Measurements from ENCODE around the gene B3GNT3.

Gene B3GNT3, protein sequence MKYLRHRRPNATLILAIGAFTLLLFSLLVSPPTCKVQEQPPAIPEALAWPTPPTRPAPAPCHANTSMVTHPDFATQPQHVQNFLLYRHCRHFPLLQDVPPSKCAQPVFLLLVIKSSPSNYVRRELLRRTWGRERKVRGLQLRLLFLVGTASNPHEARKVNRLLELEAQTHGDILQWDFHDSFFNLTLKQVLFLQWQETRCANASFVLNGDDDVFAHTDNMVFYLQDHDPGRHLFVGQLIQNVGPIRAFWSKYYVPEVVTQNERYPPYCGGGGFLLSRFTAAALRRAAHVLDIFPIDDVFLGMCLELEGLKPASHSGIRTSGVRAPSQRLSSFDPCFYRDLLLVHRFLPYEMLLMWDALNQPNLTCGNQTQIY

DNA sequence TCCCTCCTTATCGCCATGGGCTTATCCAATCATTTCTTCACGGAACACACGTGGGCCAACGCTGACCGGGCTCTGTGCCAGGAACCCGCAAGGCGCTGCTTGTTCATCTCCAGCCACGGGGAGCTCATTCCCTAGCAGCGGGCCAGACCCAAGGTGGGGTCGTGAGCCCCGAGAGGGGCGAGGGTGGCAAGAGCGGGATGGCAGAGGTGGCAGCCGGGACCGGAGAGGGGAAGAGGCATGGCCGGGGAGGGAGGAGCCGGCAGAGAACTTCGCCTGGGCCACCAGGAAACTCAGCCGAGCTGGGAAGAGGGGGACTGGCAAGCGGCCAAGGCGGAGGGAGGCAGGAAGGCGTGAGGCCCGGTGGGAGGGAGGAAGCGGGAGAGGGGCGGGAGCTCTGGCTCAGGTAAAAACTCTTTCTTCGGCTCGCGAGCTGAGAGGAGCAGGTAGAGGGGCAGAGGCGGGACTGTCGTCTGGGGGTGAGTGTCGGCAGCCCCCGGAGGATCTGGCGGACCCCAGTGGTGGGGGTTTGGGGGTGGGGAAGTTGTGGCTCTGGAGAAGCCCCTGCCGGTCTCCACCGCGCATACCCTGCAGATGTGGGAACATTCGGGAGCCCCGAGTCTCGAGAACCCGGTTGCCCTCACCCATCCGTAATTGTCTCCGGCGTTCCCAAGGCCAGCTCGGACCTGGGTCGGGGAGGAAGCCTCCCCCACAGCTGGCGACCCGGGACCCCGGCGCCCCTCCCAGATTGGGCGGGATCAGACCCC, at the start of gene B3GNT3:
Gene B3GNT3, plus strand, starts transcription at position 408 of the 764 bp plus-strand sequence. CDS start 12,670 bp downstream, outside the sequence.
- TF ChIP-seq, protein P1, sequence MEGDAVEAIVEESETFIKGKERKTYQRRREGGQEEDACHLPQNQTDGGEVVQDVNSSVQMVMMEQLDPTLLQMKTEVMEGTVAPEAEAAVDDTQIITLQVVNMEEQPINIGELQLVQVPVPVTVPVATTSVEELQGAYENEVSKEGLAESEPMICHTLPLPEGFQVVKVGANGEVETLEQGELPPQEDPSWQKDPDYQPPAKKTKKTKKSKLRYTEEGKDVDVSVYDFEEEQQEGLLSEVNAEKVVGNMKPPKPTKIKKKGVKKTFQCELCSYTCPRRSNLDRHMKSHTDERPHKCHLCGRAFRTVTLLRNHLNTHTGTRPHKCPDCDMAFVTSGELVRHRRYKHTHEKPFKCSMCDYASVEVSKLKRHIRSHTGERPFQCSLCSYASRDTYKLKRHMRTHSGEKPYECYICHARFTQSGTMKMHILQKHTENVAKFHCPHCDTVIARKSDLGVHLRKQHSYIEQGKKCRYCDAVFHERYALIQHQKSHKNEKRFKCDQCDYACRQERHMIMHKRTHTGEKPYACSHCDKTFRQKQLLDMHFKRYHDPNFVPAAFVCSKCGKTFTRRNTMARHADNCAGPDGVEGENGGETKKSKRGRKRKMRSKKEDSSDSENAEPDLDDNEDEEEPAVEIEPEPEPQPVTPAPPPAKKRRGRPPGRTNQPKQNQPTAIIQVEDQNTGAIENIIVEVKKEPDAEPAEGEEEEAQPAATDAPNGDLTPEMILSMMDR (IDR thresholded peaks at IDR 0.05) = no peak

DNA sequence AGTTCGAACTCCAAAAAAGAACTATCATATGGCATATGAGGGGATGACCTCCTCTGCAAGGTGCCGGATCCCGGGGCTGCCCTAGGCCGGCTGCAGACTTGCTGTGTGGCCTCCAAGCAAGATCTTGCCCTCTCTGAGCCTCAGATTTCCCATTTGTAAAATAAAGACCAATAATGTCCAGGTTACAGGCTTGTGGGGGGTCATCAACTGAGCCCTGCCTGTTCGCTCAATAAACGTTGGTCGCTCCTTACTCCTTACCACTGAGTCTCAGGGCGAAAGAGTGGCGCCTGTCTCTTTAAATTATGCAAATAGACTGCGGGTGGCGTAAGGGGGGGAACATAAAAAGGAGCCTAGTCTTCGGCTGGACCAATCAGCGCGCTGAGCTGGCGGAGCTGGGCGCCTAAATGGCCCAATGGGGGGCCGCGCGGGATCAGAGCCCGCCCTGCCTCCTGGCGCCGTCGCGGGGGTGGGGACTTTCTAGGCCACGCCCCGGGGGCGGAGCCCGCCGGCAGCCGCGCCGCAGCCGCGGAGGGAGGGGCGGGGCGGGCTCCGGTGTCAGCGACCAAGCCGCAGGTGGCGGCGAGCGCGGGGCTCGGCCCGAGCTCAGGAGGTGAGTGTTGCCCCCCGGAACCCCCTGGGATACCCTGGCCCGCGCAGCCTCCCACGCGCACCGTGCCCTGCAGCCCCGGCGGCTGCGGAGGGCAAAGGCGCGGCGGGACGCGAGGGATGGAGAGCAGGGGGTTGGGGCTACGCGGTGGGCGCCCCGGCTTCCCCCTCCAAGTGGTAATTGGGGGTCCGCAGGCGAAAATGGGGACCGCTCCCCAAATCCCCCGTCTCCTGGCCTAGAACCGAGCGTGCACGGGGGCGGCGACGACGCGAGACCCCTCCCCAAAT, 47.5 kb upstream of the B3GNT3 start:
- TF ChIP-seq, protein P1 (IDR thresholded peaks at IDR 0.05) = no peak

DNA sequence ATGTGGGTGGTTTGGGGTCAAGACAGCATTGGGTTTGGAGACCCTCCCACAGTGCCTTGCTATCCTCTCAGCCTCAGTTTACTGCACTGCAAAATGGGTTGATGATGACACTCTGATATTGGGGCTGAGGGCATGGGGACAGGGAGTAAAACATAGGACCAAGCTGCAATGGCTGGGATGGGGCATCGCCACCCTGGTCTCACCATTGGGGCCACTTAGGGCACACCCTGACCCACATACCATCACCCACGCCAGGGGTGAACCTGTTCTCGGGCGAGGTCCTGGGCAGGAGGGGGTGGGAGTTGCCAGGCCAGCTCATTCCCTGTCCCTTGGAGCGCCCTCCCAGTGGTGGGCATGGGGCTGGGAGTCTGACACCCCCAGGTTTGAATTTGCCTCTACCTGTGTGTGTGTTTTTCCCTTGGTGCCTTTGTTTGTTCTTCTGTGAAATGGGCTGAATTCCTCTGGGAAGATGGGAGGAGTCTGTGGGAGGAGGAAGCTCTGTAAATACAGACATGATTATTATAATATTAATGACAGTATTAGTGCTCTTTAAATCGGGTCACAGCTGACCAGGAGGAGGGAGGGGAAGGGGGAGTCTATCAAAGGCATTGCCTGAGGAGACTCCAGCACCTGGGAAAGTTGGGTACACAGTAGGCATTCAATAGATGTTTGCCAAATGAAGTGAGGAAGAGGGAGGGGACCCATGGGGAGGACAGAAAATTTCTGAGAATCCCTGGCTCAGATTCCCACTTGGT, 45.9 kb upstream of the B3GNT3 start:
- TF ChIP-seq, protein P1 (IDR thresholded peaks at IDR 0.05) = no peak

DNA sequence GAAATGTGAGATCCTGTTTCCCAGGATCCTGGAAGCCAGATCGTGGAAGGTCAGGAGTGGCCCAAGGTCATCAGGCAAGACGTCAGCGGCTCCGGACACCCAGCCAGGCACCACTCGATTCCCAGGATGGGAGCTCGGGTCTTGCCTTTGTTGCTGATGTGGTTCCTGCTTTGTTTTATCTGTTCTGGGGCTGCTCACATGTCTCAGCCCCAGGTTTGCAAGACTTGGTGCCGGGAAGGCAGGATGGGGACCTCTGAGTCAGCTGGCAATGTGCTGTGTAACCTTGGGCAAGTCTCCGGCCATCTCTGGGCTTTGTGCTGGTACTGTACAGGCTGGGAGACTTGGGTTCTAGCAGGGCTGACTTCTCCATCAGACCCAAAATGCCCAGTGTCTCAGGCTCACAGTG, 45.0 kb upstream of the B3GNT3 start:
- TF ChIP-seq, protein P1 (IDR thresholded peaks at IDR 0.05) = no peak

DNA sequence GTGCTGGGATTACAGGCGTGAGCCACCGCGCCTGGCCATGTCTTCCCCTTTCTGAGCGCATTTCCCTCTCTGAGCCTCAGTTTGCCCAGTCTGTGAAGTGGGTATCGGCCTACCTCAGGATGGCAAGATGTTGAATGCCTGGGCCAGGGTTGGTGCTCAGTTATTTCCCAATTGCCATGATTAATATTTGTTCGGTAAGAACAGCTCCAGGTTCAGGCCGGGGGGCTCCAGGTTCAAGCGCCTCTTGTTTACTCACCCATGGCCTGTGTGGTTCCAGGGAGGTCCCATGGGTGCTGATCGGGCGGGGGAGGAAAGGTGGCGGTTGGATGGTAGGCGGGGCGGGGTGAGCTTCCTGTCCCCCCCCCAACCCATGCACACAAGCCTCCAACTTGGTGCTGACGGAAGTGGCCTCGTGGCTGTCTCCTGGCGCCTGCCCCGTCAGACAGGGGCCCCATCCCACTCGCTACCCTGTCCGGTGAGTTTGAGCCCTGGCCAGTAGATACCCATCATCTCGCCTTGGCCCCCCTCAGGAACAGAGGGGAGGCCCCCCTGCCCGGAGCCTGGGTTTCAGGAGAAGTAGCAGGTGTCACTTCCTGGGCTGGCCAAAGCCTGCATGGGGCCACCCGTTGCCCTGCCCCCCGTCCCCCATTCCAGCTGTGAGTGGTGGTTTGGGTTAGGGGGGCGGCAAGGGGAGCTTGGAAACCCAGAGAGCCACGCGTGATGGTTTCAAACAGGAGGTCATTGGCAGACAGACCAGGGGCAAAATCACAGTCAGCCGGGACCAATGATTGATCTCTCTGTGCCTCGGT, 43.6 kb upstream of the B3GNT3 start, which contains the start of gene FCHO1:
Gene FCHO1, plus strand, starts transcription at position 375 of the 809 bp plus-strand sequence. CDS start 3,688 bp downstream, outside the sequence.
- TF ChIP-seq, protein P1 (IDR thresholded peaks at IDR 0.05) = no peak

DNA sequence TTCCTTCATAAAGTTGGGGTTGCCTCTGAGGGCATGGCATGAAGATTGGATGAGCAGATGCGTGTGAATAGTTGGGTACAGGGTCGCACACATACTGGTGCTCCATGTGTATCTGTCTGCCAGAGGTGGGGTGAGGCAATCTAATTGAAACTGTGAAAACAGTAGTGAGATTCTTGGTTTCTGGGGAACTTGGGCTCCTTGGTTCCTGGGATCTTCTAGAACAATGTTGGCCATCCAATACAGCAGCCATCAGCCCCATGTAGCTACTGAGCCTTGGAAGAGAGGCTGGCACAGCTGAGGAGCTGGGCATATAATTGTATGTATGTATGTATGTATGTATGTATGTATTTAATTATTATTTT, 43.0 kb upstream of the B3GNT3 start:
- TF ChIP-seq, protein P1 (IDR thresholded peaks at IDR 0.05) = no peak

All from LNCAP (cell line).